GM12891 (cell line): ENCODE data around the gene SERPINA9.
"Not testable (repeated sequence)": the region's sequence is repeated elsewhere in the genome, so short reads cannot be mapped to it uniquely, and the experiment has no call there.

Experiments used
- POLR2A ChIP-seq: IDR thresholded peaks from 2 replicates; pipeline ENCODE4 v1.6.1; 2011; ENCODE audit warnings: low read depth, low read length, control low read depth
- POLR2AphosphoS5 ChIP-seq: IDR thresholded peaks from 2 replicates; pipeline ENCODE4 v1.6.1; 2011; ENCODE audit warnings: low read depth, low read length, control low read depth
- TAF1 ChIP-seq: IDR thresholded peaks from 2 replicates; pipeline ENCODE4 v1.6.1; 2011; ENCODE audit warnings: low read depth, low read length, control low read depth

DNA sequence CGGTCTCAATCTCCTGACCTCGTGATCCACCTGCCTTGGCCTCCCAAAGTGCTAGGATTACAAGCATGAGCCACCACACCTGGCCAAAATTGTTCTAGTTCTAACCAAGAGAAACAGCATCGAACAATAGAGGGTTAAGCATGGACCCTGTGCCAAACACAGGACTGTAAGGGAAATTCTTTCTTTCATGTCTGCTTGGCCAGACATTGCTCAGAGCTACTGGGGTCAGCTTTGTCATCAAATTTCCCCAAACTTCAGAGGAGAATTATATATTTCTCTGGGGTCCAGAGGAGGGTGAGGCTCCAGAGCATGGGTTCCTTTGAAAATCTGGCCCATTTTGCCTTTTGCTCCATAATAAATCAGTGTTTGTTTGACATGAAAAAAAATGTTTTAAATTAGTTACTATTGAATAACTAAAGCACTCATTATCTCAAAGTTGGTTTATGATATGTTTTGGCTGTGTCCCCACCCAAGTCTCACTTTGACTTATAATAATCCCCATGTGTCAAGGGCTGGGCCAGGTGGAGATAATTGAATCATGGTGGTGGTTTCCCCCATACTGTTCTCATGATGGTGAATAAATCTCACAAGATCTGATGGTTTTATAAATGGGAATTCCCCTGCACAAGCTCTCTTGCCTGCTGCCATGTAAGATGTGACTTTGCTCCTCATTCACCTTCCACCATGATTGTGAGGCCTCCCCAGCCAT is 58.3 kb downstream of the SERPINA9 start:
- TF ChIP-seq POLR2A, TAF1, POLR2AphosphoS5: not testable (repeated sequence)
